Activated T-cell treated with anti-CD3 and anti-CD28 coated beads, Interleukin-2, amount 50 U/mL, for 48 hours (primary cell): ENCODE data around the gene POP7.
"Not testable (repeated sequence)": the region's sequence is repeated elsewhere in the genome, so short reads cannot be mapped to it uniquely, and the experiment has no call there.

Source experiments
- DNase-seq, 2 experiments: peaks; one replicate each; pipeline ENCODE4 v3.0.0-alpha.2; 2020

Gene POP7

GRCh38 chr7:100692578-100692961 lies 13.4 kb upstream of the POP7 start:
- peak in 1 of 2 experiments; percentile 29 for DNase-seq

GRCh38 chr7:100693312-100694097 lies 12.4 kb upstream of the POP7 start:
- DNase-seq = peak in 1 of 2 experiments; percentile 47

GRCh38 chr7:100694098-100694745 lies 11.7 kb upstream of the POP7 start, which contains the start of gene GIGYF1:
Gene GIGYF1, minus strand, starts transcription at chr7:100694250. Its CDS starts 6,012 bp downstream, at chr7:100688238.
- DNase-seq = peak; percentile 74 to 80

- no peak for DNase-seq
Observed at GRCh38 chr7:100696123-100696521, 9.8 kb upstream of the POP7 start.

GRCh38 chr7:100699018-100699417 lies 6.9 kb upstream of the POP7 start:
- DNase-seq = no peak

GRCh38 chr7:100701089-100701488 lies 4.8 kb upstream of the POP7 start:
- DNase-seq = not testable (repeated sequence)

GRCh38 chr7:100705320-100705752 lies 585 bp upstream of the POP7 start:
- DNase-seq = peak; percentile 91 to 92

- no peak for DNase-seq
Observed at GRCh38 chr7:100706672-100707311, 871 bp downstream of the POP7 start.

- DNase-seq = no peak
Observed at GRCh38 chr7:100708395-100708794, 2.5 kb downstream of the POP7 start.

GRCh38 chr7:100710452-100710851 lies 4.5 kb downstream of the POP7 start:
- DNase-seq = no peak

GRCh38 chr7:100711369-100711768 lies 5.4 kb downstream of the POP7 start:
- no peak for DNase-seq

GRCh38 chr7:100714725-100715124 lies 8.8 kb downstream of the POP7 start:
- no peak for DNase-seq

- not testable (repeated sequence) for DNase-seq
Observed at GRCh38 chr7:100717073-100717472, 11.2 kb downstream of the POP7 start.

- DNase-seq = no peak
Observed at GRCh38 chr7:100719523-100720278, 13.8 kb downstream of the POP7 start.

GRCh38 chr7:100720279-100720670 lies 14.4 kb downstream of the POP7 start, which contains the start of gene EPO:
Gene EPO, plus strand, starts transcription at chr7:100720468. Its CDS starts 513 bp downstream, at chr7:100720981.
- no peak for DNase-seq

GRCh38 chr7:100720671-100721504 lies 15.0 kb downstream of the POP7 start:
- no peak for DNase-seq

GRCh38 chr7:100721505-100721812 lies 15.5 kb downstream of the POP7 start:
- no peak for DNase-seq

- no peak for DNase-seq
Observed at GRCh38 chr7:100722480-100723212, 16.7 kb downstream of the POP7 start.

- DNase-seq = no peak
Observed at GRCh38 chr7:100723732-100724275, 17.9 kb downstream of the POP7 start.

- not testable (repeated sequence) for DNase-seq
Observed at GRCh38 chr7:100724364-100724763, 18.4 kb downstream of the POP7 start.
